OCI-LY1 (cell line): Measurements from ENCODE around the gene COL18A1.

Experiments used
- H2AFZ ChIP-seq: fragments of 200-600 bp; sonication (generic), shearing (Covaris generic); 2 replicates; pipeline ENCODE4 v1.6.0; 2014; ENCODE audit warnings: antibody characterized with exemption, mild to moderate bottlenecking, low read length
- H3F3A ChIP-seq: fragments of 200-600 bp; sonication (generic), shearing (Covaris generic); 2 replicates; pipeline ENCODE4 v1.6.0; 2014; ENCODE audit warnings: mild to moderate bottlenecking, antibody characterized with exemption, low read length, moderate library complexity; ENCODE audit not compliant: insufficient read depth
- H3K27ac ChIP-seq: fragments of 200-600 bp; sonication (generic); 2 replicates; pipeline ENCODE4 v1.5.1; 2014; ENCODE audit warnings: low read length, mixed run types, mild to moderate bottlenecking, low read depth; ENCODE audit not compliant: poor library complexity, severe bottlenecking
- H3K27me3 ChIP-seq: fragments of 200-600 bp; sonication (generic); 2 replicates; pipeline ENCODE4 v1.6.0; 2014; ENCODE audit warnings: antibody characterized with exemption, mild to moderate bottlenecking, low read length, moderate library complexity; ENCODE audit not compliant: insufficient read depth
- H3K36me3 ChIP-seq: fragments of 200-600 bp; sonication (generic); 2 replicates; pipeline ENCODE4 v1.6.1; 2014; ENCODE audit warnings: mild to moderate bottlenecking, antibody characterized with exemption, low read length, moderate library complexity, mixed read lengths; ENCODE audit not compliant: insufficient read depth
- H3K4me1 ChIP-seq: fragments of 200-600 bp; sonication (generic); 2 replicates; pipeline ENCODE4 v1.5.1; 2014; ENCODE audit warnings: mild to moderate bottlenecking, low read length, moderate library complexity; ENCODE audit not compliant: insufficient read depth, severe bottlenecking
- H3K4me2 ChIP-seq: fragments of 200-600 bp; sonication (generic), shearing (Covaris generic); 2 replicates; pipeline ENCODE4 v1.6.1; 2014; ENCODE audit warnings: low read length
- H3K4me3 ChIP-seq: fragments of 200-600 bp; sonication (generic); 2 replicates; pipeline ENCODE4 v1.5.1; 2014; ENCODE audit warnings: low read length, low read depth, mild to moderate bottlenecking, mixed read lengths; ENCODE audit not compliant: poor library complexity, severe bottlenecking
- H3K79me2 ChIP-seq: fragments of 200-600 bp; shearing (Covaris generic); 2 replicates; pipeline ENCODE4 v1.6.1; 2016; ENCODE audit warnings: mixed run types, low read length, mixed read lengths; ENCODE audit not compliant: insufficient read depth
- H3K9ac ChIP-seq: fragments of 200-600 bp; sonication (generic), shearing (Covaris generic); 2 replicates; pipeline ENCODE4 v1.6.1; 2014; ENCODE audit warnings: mild to moderate bottlenecking, low read length, mixed read lengths
- H3K9me2 ChIP-seq: fragments of 200-600 bp; sonication (generic), shearing (Covaris generic); 2 replicates; pipeline ENCODE4 v1.6.1; 2014; ENCODE audit warnings: low read depth, mild to moderate bottlenecking, low read length, mixed read lengths
- H3K9me3 ChIP-seq: fragments of 200-600 bp; shearing (Covaris generic); 2 replicates; pipeline ENCODE4 v1.6.1; 2014; ENCODE audit warnings: low read length, mixed read lengths
- H4K20me1 ChIP-seq: fragments of 200-600 bp; sonication (generic), shearing (Covaris generic); 2 replicates; pipeline ENCODE4 v1.6.0; 2016; ENCODE audit warnings: mild to moderate bottlenecking, low read length; ENCODE audit not compliant: insufficient read depth
- EZH2 ChIP-seq: fragments of 200-600 bp; sonication (generic), shearing (Covaris generic); IDR thresholded peaks from 2 replicates; pipeline ENCODE4 v1.8.0; 2017; ENCODE audit warnings: borderline replicate concordance, mixed run types, mild to moderate bottlenecking, antibody characterized with exemption, low read length, moderate library complexity, mixed read lengths
- TF ChIP-seq, protein P1 (sequence below): fragments of 200-600 bp; sonication (generic), shearing (Covaris generic); IDR thresholded peaks from 2 replicates; pipeline ENCODE4 v1.5.1; 2017; ENCODE audit warnings: mild to moderate bottlenecking, antibody characterized with exemption, low read length, moderate library complexity, mixed read lengths

Gene COL18A1

DNA sequence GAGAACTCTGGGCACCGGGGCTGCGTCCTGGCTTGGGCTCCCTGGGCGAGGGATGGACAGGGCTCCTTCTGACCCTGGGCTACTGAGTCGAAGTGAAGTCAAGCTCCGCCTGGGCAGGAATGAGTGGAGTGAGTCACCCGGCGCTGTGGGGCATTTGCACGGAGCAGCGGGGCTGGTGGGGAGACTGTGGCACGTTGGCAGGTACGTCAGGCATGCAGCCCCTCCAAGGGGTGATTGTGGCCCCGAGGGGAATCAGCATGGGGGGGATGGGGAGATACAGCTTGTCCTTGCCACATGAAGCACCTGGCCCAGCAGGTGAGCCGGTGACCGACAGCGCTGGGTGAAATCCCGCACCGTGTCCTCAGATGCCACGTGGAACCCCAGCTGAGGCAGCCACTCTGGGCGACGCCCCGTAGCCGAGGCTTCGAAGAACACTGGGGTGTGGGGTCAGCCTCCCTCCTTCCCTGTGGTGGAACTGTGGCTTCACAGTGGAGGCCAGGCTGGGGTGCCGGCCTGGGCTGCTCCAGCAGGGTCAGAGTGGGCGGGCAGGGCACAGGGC is 62.3 kb downstream of the COL18A1 start:
- no peaks in the 10 kb centered on the region for H3K9me3 ChIP-seq
- TF ChIP-seq, protein P1, sequence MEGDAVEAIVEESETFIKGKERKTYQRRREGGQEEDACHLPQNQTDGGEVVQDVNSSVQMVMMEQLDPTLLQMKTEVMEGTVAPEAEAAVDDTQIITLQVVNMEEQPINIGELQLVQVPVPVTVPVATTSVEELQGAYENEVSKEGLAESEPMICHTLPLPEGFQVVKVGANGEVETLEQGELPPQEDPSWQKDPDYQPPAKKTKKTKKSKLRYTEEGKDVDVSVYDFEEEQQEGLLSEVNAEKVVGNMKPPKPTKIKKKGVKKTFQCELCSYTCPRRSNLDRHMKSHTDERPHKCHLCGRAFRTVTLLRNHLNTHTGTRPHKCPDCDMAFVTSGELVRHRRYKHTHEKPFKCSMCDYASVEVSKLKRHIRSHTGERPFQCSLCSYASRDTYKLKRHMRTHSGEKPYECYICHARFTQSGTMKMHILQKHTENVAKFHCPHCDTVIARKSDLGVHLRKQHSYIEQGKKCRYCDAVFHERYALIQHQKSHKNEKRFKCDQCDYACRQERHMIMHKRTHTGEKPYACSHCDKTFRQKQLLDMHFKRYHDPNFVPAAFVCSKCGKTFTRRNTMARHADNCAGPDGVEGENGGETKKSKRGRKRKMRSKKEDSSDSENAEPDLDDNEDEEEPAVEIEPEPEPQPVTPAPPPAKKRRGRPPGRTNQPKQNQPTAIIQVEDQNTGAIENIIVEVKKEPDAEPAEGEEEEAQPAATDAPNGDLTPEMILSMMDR: no peak
- H3K4me1 ChIP-seq: peaks cover 14% of the 10 kb centered on the region
- peak overlapping the region; percentile 45 for H3K4me3 ChIP-seq
- no peaks in the 10 kb centered on the region for H3K36me3 ChIP-seq
- no peak overlapping the region for H3K27ac ChIP-seq
- H4K20me1 ChIP-seq: no peaks in the 10 kb centered on the region
- H3K9me2 ChIP-seq: no peaks in the 10 kb centered on the region
- no peak overlapping the region for H2AFZ ChIP-seq
- H3F3A ChIP-seq: no peaks in the 10 kb centered on the region
- peaks cover 4% of the 10 kb centered on the region; the same call in 1 of the 2 replicates for H3K27me3 ChIP-seq
- H3K79me2 ChIP-seq: no peaks in the 10 kb centered on the region
- H3K9ac ChIP-seq: no peak overlapping the region
- H3K4me2 ChIP-seq: no peak overlapping the region

DNA sequence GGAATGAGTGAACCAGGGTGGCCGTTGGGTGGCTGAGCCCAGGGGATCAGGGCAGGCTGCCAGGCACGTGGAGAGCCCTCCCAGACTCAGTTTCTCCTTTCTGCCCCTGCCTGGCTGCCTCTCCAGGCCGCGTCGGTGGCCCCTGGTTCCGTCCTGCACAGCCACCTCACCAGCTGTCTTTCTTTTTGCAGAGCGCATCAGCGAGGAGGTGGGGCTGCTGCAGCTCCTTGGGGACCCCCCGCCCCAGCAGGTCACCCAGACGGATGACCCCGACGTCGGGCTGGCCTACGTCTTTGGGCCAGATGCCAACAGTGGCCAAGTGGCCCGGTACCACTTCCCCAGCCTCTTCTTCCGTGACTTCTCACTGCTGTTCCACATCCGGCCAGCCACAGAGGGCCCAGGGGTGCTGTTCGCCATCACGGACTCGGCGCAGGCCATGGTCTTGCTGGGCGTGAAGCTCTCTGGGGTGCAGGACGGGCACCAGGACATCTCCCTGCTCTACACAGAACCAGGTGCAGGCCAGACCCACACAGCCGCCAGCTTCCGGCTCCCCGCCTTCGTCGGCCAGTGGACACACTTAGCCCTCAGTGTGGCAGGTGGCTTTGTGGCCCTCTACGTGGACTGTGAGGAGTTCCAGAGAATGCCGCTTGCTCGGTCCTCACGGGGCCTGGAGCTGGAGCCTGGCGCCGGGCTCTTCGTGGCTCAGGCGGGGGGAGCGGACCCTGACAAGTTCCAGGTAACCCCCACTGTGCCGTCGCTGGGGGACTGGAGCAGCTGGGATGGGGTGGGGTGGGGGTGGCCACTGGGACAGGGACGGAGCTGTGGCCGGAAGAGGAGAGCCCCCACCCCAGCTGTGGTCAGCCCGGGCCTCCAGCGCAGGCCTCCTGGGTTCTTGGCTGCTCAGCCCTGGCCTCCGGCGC is 63.3 kb downstream of the COL18A1 start:
- Histone ChIP-seq H3K36me3 (no peaks in the 10 kb centered on the region), H3K27me3 (peaks cover 4% of the 10 kb centered on the region; the same call in 1 of the 2 replicates), H3K9me2 (no peaks in the 10 kb centered on the region), H3K79me2 (no peaks in the 10 kb centered on the region), H3K4me3 (no peak overlapping the region), H2AFZ (no peak overlapping the region), H3F3A (no peaks in the 10 kb centered on the region), H3K4me1 (peaks cover 14% of the 10 kb centered on the region), H3K4me2 (no peak overlapping the region), H3K9ac (no peak overlapping the region), H3K9me3 (no peaks in the 10 kb centered on the region), H3K27ac (no peak overlapping the region), H4K20me1 (no peaks in the 10 kb centered on the region)
- TF ChIP-seq EZH2: no peak
- TF ChIP-seq, protein P1: no peak

GRCh38 chr21:45468971-45469272 is 64.0 kb downstream of the COL18A1 start:
- Histone ChIP-seq H3K4me1 (peaks cover 13% of the 10 kb centered on the region), H3K27ac (no peak overlapping the region), H3K9ac (no peak overlapping the region)

More at GRCh38 chr21:45468971-45469272, 64.0 kb downstream of the COL18A1 start:
- no peaks in the 10 kb centered on the region for H3K79me2 ChIP-seq
- H3K36me3 ChIP-seq: no peaks in the 10 kb centered on the region
- no peak overlapping the region for H2AFZ ChIP-seq
- H3K9me3 ChIP-seq: no peaks in the 10 kb centered on the region
- H3F3A ChIP-seq: no peaks in the 10 kb centered on the region
- no peak for TF ChIP-seq EZH2
- TF ChIP-seq, protein P1: no peak
- H4K20me1 ChIP-seq: no peaks in the 10 kb centered on the region
- no peak overlapping the region for H3K4me3 ChIP-seq
- H3K27me3 ChIP-seq: peaks cover 4% of the 10 kb centered on the region; the same call in 1 of the 2 replicates
- no peak overlapping the region for H3K4me2 ChIP-seq
- H3K9me2 ChIP-seq: no peaks in the 10 kb centered on the region
